Stimulated activated CD4-positive, alpha-beta T cell treated with anti-CD3 and anti-CD28 coated beads, Interleukin-2, amount 100 ng/mL, for 4 hours (primary cell): ENCODE data around the gene ACSM5.
"Not testable (repeated sequence)": the region's sequence is repeated elsewhere in the genome, so short reads cannot be mapped to it uniquely, and the experiment has no call there.

Experiments
- DNase-seq: peaks from one replicate; pipeline ENCODE4 v3.0.0-alpha.2; 2020; ENCODE audit warnings: low read depth

Gene ACSM5

DNA sequence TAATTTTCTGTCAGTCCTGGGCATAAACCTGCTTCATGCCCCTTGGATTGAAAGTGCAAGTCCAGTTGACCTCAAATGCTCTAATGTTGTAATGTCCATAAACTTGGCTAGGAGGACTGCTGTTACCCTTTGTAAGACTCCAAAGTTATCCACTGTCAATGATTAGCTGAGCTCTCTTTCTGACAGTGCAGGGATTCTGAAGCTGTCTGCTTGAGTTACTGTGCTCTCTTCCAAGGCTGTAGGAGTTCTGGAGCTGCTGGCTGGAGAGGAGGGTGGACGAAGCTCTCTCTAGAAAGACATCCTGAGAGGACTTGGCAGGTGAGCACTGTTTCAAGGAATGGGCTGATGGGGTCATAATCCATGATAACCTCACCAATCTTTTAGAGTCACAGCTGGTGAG lies 42.0 kb downstream of the ACSM5 start, which contains the start of gene ACSM2A:
TSS of gene ACSM2A (plus strand) at position 158 of the 400 bp plus-strand sequence. CDS start 8,594 bp downstream, outside the sequence.
- not testable (repeated sequence) for DNase-seq

DNA sequence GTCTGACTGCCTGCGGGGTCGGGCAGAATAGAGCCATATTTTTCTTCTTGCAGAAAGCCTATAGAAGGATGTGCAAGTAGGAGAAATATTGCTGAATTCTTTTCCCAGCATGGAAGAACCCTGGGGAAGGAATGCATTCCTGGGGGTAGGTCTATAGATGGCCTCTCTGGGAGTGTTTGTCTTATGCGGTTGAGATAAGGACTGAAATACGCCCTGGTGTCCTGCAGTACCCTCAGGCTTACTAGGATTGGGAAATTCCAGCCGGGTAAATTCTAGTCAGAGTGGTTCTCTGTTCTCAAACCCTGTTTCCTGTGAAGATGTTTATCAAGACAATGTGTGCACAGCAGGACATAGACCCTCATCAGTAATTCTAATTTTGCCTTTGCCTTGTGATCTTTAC lies 44.3 kb downstream of the ACSM5 start:
- DNase-seq, result not testable (repeated sequence)

- not testable (repeated sequence) for DNase-seq
Measured at GRCh38 chr16:20459227-20459626, 49.9 kb downstream of the ACSM5 start.

DNA sequence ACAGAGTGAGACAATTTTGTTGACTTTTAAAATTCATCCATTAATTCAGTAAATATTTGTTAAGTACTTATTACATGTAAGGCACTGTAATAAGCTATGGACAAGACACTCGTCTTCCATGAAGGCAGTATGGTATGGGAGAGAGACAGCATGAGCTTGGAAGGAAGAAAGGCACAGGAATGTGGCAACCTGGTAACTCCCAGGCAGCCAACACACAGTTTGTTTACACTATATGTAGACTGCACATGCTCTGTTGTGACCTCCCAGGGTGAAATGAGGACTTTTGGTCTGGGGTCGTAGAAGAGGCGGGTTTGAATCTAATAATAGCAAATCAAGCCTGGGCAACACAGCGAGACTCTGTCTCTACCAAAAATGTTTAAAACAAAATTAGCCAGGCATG lies 51.0 kb downstream of the ACSM5 start:
- not testable (repeated sequence) for DNase-seq

GRCh38 chr16:20468954-20469353 lies 59.6 kb downstream of the ACSM5 start:
- DNase-seq, result not testable (repeated sequence)

- DNase-seq, result not testable (repeated sequence)
Measured at GRCh38 chr16:20469930-20470329, 60.6 kb downstream of the ACSM5 start.

GRCh38 chr16:20470732-20471131 lies 61.4 kb downstream of the ACSM5 start:
- DNase-seq, result not testable (repeated sequence)

DNA sequence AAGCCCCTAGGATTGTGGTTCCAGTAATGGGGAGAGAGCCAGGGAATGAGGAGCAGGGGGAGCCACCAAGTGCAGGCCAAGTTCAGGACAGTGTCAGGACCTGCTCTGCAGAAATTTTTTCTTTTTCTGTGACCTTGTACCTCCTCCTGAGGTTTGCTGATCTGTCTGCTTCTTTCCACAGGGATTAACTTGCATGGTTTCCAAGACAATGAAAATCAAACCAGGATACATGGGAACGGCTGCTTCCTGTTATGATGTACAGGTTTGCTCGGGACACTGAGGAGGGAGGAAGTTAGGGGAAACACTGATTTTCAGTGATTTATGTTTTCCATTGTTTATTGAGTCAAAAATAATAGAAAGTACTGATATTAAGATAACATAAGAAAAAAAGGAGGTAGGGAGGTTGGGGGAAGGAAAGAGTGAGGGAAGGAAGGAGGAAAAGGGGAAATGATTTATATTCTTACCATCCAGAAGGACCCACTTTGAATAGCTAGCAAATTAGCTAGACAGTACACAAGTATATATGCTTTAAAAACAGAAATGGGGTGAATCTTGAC lies 67.9 kb downstream of the ACSM5 start:
- not testable (repeated sequence) for DNase-seq

DNA sequence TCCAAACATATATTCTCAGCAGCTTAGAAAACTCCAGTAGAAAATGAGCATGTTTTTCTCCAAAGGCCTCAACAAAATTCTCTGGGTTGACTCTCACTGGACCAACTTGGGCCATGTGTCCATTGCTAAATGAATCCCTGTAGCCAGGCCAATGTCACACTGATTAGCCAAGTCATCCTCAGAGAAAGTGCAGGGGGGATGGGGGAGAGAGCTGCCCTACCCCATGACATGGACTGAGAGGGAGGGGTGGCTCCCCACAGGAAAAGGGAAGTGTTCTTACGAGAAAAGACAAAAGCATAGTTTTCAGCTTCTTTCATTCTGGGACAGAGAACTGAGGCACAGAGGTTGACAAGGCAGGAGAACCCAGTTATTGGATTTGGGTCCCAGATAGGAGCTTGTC lies 74.7 kb downstream of the ACSM5 start:
- DNase-seq, result not testable (repeated sequence)

- DNase-seq, result no peak
Measured at GRCh38 chr16:20484726-20485125, 75.4 kb downstream of the ACSM5 start.

- DNase-seq, result no peak
Measured at GRCh38 chr16:20485408-20485807, 76.1 kb downstream of the ACSM5 start.
